Lung microvascular endothelial cell (primary cell): ENCODE measurements around the gene CCDC51. TPM values are rescaled to one million over a fixed set of nuclear protein-coding genes. Genes with fewer than 3 reads are reported as not detected.
A peak's percentile ranks its signal among the peaks of the same experiment; 100 is the strongest.
"Not testable (repeated sequence)": the region's sequence is repeated elsewhere in the genome, so short reads cannot be mapped to it uniquely, and the experiment has no call there.

ENCODE experiments used
- DNase-seq, 2 donors: peaks; one replicate each; pipeline versions ENCODE4 v3.0.0 to v3.0.0-alpha.2; 2010; ENCODE audit warnings: low read depth in 2 of 2
- total RNA-seq: library from RNA; depleted of rRNA; stranded (reverse); fragments of >200 nt; gene quantifications from 2 replicates; pipeline ENCODE4 v1.2.1, GENCODE V29; 2014

The CCDC51 gene
- total RNA-seq, 1 donor from 2014 or later = 10.1 TPM

DNA sequence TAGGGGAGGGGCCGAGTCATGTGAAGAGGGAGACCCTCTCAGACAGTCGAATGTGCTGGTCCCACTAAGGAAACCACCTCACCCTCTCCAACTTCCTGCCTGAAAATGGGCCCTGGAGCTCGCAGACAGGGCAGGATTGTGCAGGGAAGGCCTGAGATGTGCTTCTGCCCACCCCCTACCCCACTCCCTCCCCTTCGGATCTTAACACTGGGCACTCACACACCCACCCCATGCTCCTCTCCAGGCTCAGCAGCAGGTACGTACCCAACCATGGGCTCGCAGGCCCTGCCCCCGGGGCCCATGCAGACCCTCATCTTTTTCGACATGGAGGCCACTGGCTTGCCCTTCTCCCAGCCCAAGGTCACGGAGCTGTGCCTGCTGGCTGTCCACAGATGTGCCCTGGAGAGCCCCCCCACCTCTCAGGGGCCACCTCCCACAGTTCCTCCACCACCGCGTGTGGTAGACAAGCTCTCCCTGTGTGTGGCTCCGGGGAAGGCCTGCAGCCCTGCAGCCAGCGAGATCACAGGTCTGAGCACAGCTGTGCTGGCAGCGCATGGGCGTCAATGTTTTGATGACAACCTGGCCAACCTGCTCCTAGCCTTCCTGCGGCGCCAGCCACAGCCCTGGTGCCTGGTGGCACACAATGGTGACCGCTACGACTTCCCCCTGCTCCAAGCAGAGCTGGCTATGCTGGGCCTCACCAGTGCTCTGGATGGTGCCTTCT, 26.6 kb upstream of the CCDC51 start:
- peak; percentile 30 to 59 for DNase-seq

DNA sequence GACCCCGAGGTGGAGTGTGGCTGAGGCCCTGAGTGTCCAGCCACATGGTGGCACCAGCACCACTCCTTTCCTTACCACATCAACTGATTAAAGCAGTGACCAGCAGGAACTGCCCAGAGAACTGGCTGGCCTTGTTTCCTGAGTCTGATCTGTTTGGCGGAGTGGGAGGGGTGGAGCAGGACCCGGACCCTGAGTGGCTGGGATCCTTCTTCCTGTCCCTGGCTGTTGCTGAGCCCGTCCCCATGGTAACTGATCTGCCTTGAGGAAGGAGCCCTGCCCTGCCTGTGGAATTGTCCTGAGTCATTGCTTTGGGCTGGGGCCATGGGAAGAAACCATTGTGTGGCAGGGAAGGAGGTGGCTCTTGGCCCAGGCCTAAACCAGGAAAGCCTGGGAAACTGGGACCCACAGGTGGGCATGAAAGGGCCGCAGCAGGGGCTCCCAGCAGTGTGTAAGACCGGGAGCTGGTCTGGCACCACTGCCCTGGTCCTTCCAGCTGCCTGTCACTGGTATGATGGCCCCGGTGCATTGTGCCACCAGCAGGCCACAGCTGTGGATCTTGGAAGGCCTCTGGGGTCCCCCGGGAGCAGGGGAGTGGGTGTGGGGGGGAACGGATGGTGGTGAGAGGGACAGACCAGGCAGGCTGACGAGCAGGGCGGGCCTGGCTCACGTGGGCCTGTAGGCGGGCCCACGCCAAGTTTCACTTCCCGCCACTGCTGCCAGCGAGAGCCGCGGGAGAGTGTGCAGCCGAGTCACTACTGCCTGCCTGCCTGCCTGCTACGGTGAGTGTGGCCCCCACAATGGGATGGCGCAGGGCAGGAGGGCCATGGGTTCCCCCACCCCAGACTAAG, 25.8 kb upstream of the CCDC51 start:
- DNase-seq = peak; percentile 100

DNA sequence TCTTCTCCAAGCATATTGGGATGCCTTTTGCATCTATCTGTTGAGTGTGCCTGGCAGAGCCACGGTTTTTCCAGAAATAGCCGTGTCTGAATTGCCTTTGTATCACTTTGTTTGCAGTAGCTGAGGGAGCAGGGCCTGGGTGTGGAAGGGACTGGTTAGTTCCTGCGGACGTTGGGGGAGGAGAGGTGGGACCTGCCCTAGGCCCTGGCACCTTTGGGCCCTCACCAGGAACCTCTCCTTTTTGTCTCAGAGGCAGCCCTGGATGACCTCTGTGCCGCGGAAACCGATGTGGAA, 25.3 kb upstream of the CCDC51 start:
- no peak for DNase-seq

DNA sequence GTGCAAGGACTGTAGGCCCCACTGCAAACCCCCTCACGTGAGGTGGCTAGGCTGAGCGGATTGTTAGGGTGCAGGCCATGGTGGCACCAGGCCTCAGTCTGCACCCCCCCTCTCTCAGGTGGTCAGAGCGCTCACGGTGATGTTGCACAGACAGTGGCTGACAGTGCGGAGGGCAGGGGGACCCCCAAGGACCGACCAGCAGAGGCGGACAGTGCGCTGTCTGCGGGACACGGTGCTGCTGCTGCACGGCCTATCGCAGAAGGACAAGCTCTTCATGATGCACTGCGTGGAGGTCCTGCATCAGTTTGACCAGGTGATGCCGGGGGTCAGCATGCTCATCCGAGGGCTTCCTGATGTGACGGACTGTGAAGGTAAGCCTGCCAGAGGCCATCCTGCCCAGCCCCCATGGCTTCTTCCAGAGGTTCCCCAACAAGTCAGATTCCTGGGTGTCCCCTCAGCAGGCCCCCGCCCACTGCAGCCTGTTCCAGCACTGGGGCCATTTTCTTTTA, 24.8 kb upstream of the CCDC51 start:
- DNase-seq = no peak

DNA sequence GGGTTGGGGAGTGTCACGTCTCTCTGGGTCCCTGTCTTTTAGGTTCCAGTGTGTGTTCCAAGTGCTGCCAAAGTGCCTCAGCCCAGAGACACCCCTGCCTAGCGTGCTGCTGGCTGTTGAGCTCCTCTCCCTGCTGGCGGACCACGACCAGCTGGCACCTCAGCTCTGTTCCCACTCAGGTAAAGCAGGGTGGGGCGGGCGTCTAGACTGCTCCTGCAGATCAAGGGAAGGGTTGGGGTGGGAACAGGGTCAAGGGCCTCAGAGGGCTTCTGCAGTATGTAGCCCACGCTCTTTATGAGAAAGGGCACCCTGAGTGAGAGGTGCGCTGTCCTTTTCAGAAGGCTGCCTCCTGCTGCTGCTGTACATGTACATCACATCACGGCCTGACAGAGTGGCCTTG, 23.8 kb upstream of the CCDC51 start:
- DNase-seq = no peak

DNA sequence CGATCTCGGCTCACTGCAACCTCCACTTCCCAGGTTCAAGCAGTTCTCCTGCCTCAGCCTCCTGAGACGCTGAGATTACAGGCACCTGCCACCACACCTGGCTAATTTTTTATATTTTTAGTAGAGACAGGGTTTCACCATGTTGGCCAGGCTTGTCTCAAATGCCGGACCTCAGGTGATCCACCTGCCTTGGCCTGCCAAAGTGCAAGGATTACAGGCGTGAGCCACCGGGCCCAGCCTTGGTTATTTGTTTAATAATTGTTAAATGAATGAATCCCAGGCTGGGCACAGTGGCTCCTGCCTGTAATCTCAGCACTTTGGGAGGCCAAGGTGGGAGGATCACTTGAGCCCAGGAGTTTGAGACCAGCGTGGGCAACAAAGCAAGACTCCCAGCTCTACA, 21.8 kb upstream of the CCDC51 start:
- not testable (repeated sequence) for DNase-seq

DNA sequence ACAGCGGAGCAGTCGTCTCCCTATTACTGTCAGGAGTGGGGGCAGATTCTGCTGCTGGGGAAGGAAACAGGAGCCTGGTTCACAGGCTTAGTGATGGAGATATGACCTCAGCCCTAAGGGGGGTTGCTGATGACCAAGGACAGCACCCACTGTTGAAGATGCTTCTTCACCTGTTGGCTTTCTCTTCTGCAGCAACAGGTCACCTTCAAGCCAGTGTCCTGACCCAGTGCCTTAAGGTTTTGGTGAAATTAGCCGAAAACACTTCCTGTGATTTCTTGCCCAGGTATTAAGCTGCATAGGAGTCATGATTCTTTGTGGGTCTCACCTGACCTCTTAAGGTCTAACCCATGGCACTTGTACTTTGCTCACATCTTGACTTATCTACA, 20.6 kb upstream of the CCDC51 start:
- no peak for DNase-seq

DNA sequence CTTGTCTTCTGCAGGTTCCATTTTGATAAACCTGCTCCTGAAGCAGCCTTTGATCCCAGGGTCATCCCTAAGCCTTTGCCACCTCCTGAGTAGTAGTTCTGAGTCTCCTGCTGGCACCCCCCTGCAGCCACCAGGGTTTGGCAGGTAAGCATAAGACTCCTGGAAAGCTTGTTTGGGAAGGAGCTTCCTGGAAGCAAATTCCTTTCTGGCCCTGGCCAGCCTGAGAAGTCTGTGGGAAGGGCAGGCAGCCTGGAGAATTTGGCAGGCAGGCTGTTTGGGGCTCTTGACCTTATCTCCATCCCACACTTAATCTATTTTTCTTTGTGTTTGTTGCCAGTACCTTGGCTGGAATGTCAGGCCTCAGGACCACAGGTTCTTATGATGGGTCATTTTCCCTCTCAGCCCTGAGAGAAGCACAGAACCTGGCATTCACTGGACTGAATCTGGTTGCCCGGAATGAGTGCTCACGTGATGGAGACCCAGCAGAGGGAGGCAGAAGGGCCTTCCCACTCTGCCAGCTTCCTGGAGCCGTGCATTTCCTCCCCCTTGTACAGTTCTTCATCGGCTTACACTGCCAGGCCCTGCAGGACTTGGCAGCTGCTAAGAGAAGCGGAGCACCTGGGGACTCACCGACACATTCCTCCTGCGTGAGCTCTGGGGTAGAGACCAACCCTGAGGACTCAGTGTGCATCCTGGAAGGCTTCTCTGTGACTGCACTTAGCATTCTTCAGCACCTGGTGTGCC, 20.0 kb upstream of the CCDC51 start:
- DNase-seq = no peak

DNA sequence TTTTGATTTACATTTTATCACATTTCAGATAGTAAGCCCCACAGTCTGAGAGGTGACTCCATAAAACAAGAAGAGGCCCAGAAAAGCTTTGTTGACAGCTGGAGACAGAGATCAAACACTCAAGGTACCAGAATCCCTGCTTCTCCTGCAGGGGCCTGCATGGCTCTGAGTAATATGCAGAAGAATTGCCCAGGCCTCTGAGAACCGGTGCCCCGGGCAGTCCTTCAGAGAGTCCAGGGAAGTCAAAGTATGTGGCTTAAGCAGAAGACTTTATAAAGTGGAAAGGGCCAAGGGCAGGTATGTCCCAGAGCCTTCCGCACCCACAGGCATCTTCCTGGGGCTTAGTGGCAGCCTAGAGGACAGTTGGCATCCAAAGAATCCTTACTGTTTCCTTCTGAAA, 19.4 kb upstream of the CCDC51 start:
- no peak for DNase-seq

DNA sequence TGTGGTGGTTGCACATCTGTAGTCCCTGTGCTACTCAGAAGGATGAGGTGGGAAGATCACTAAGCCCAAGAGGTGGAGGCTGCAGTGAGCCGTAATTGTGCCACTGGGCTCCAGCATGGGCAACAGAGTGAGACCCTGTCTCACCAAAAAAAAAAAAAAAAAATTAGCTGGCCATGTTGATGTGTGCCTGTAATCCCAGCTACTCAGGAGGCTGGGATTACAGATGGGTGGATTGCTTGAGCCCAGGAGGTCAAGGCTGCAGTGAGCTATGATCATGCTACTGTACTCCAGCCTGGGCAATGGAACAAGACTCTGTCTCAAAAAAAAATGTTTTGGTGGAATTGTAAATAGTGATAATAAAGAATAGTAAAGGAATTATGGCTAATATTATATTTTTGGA, 16.5 kb upstream of the CCDC51 start:
- DNase-seq = no peak

DNA sequence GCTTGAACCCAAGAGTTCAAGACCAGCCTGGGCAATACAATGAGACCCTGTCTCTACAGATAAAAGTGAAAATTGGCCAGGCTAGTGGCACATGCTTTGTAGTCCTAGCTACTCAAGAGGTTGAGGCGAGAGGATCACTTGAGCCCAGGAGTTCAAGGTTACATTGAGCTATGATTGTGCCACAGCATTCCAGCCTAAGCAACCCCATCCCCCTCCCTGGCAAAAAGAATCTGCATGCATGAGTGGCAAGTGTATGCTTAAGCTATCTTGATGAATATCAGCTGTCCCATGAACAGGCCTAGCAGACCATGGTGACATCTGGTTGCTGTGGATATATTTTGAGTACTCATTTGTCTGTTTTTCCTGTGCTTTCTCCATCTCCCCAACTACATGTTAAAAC, 11.4 kb upstream of the CCDC51 start:
- DNase-seq = no peak

DNA sequence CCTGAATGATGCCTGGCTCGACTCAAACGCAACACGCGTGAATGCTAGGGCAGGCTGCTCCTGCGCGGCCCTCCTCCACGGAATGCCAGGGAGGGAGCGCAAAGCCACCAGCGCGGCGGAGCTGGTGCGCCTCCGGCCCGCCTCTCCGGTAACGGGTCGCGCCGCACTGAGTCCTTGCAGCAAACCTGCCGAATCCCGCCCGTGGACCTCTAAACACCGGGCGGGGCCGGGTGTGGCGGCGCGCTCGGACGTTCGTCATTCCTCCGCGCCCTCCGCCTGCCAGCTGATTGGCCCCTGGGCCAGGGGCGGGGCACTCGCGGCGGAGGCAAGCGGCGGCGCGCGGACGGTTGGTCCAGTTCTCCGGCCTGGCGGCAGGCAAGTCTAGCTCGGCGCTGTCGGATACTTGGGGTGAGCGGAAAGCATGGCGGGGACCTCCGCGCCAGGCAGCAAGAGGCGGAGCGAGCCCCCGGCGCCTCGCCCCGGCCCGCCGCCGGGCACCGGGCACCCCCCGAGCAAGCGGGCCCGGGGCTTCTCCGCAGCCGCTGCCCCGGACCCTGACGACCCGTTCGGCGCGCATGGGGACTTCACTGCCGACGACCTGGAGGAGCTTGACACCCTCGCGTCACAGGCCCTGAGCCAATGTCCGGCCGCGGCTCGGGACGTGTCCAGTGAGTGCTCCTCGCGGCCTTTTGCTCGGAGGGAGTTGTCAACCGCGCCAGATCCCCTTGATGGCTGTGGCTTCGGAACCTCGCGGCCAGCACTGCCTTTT, 6.7 kb upstream of the CCDC51 start, which contains the start of gene ATRIP:
ATRIP (plus strand) TSS at position 313 of the 769 bp plus-strand sequence; CDS start at position 422, 109 bp downstream.
- DNase-seq = peak; percentile 91 to 92

DNA sequence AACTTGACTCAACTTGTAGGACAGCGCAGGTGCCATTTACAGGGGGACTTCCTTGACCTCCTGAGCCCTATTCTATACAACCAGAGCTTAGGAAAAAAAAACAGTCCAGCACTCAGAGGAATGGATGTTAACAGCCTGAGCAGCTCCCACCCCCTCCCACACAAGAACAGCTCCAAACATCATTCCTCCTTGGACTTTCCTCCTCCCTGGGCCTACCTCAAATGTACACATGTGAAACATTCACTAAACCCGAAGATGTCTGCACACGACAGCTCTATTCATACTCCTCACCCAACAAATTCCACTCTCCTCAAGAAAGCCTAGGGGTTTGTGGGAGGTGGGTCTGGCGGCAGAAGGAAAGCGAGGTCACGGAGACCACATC, 6.1 kb upstream of the CCDC51 start:
- no peak for DNase-seq

DNA sequence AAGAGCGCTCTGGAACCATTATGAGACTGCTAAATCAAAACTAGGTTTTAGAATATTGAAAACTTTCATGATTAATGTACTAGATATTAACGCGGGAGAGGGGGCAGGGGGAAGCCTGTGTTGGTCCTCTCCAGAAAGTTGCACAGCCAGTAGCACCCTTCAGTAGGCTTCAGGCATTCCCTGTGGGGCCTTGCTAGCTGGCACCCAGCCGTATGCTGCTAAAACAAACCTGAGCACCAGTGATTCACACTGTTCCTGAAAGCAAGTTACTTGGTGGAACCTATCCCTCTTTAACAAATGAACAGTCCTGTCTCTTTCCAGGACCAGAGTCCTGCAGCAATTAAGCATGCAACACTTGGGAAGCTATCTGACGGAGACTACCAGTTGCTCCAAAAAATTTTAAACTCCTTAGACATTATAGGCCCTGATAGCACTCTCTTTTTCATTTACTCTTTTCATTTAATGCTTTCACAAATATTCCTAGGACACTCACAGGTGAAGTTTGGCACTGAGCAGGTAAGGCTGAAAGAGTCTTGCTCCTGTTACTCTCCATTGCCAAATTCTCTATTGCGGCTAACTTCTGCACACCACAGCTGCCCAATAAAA, 5.5 kb upstream of the CCDC51 start:
- DNase-seq = no peak

DNA sequence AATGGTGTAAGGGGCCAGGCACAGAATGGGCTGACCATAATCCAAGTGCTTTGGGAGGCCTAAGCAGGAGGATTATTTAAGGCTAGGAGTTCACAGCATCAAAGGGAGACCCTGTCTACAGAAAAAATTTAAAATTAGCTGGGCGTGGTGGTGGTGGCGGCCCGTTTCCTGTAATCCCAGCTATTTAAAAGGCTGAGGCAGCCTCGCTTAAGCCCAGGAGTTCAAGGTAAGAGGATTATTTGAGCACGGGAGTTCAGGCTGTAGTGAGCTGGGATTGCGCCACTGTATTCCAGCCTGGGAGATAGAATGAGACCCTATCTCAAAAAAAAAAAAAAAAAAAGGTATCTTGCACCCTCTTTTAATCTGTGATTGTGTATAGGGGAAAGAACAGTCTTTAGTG, 2.0 kb upstream of the CCDC51 start:
- DNase-seq = no peak

DNA sequence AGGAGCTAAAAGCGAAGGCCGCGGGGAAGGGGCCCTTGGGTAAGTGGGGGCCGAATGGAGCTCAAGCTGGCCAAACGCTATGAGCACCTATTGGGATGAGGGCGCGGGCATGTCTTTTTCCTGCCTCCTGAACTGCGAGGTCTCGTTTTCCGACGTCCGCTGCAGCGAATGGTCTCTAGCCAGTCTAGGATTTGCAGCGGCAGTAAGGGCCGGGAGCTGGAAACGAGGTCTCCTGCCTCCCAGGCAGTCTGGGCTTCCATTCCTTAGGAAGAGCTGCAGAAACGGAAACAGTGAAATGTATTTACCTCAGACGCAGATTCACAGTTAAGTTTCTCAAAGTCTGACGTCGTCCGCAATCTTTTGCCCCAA, 655 bp upstream of the CCDC51 start:
- peak; percentile 37 to 57 for DNase-seq

DNA sequence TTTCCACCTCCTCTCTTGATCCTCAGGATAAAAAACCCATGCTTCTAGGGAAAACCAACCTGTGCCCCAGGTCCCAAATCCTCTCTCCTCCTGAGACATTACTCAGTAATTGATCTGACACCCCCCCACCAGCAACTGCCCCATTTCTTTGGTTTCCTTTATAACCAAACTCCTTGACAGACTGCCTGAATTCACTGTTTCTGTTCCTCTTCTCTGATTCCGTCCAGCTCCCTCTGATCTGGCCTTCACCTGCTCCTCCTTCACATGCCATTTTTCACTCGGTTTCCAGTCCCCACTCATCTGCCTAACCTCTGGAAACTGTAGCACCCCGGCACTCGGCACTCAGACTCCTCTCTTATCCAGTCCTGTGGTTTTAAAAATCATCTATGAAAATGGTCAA, 2.1 kb downstream of the CCDC51 start:
- no peak for DNase-seq

DNA sequence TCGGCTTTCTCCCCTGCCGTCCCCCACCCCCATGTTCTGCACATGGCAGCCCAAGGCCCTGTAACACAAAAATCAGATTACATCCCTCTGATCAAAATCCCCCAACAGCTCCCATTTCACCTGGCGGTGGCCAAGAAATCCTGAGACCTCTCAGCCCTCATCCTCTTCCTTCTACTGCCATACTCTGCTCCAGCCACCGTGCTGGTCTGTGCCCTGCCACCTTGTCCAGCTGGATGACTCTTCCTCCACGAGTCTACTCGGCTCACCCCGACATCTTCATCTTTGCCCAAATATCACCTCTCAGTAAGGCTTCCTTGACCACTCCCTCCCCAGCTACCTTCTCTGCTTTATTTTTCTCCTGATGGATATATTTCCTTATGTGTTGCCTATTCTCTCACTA, 3.1 kb downstream of the CCDC51 start:
- no peak for DNase-seq

DNA sequence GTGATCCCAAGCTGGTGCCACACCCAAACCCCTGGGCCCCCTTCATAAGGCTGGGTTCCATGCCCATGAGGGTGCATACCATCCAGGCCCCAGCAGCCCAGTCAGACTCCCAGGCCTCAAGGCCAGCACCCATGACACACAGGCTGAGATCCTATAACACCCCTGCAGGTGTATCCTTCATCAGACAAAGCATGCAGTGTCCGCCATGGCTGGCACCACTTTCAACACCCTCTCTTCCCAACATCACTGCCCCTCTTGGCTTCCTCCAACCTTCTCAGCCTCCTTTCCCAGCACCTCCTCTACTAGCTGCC, 3.5 kb downstream of the CCDC51 start:
- DNase-seq = no peak

DNA sequence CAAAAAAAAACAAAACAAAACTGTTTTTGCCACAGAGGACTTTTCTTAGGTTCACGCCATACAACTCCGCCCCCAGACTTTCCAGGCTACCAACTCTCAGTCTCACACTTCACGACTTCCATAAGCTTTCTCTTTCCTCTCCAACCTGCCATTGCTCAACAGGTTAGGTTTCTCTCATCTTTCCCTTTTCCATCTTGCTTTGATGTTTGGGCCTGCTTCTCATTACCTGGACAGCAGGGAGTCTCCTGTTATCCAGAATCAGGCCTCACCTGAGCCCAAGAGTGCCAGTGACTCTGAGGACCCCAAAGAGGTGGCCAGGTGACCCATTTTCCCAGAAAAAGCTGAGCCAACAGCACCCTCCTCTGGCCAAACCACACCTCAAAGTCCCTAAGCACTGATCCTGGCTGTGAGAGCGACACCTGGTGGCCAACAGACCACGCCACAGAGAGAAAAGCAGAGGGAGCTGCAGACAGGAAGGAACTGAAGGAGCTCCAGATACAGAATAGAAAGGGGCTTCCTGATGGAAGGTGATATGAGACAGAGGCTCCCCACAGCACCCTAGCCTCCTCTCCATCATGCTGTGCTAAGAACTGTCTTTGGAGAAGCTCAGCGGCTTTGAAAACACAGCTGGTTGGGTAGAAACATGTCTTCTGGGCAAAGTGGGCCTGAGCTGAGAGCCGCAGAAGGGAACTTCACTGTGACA, 4.0 kb downstream of the CCDC51 start:
- peak; percentile 86 to 92 for DNase-seq

DNA sequence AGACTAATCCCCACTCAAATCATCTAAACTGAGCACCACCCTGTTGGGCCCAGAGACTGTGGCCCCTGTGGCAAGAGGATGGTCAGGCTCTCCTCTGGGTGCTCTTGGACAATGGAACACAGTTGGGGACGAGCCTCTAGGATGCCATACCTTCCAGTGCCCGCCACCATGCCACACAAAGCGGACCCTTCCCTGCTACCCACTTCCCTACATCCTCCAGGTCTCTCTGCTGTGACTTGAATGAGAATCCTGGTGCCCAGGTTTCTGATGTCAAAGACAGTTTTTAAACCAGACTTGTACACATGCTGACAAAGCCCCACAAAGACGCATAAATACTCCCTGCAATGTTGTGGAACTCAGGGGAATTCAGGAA, 4.7 kb downstream of the CCDC51 start:
- no peak for DNase-seq
